H1 (cell line): Measurements from ENCODE around the gene GALNT15. TPM values are rescaled to one million over a fixed set of nuclear protein-coding genes. Genes with fewer than 3 reads are reported as not detected.

ENCODE experiments used
- CREB1 ChIP-seq: IDR thresholded peaks from 2 replicates; pipeline ENCODE4 v1.6.1; 2012; ENCODE audit warnings: inconsistent platforms
- EGR1 ChIP-seq: IDR thresholded peaks from 2 replicates; pipeline ENCODE4 v1.6.1; 2011; ENCODE audit warnings: low read depth, low read length, borderline replicate concordance
- GTF2F1 ChIP-seq: IDR thresholded peaks from 2 replicates; pipeline ENCODE4 v1.6.1; 2012; ENCODE audit warnings: low read depth, low read length, improper control_type of control experiment, borderline replicate concordance
- JUND ChIP-seq: IDR thresholded peaks from 2 replicates; pipeline ENCODE4 v1.6.1; 2011; ENCODE audit warnings: mild to moderate bottlenecking, improper control_type of control experiment, low read length
- polyA plus RNA-seq, 7 experiments: library from polyadenylated mRNA; depleted of rRNA in 3 of 7; stranded (reverse) in 5 of 7; unstranded in 2 of 7; fragments of >200 nt in 5 of 7; fragments of 200-250 nt in 2 of 7; gene quantifications; 1 replicate in 5 of 7; 2 replicates in 1 of 7; 4 replicates in 1 of 7; pipeline versions ENCODE4 v1.2.1 to v1.2.3, GENCODE V29; 2011 to 2013; ENCODE audit warnings: missing spikeins in 2 of 7, mixed read lengths in 2 of 7
- total RNA-seq: library from RNA; stranded (reverse); fragmentation: NEBNext Ultra II Directional; extraction: Animal tissue kit (Norgen Biotek cat#: 25700); gene quantifications from 2 replicates; pipeline ENCODE4 v1.2.1, GENCODE V29; 2021
- TF ChIP-seq, protein P1 (sequence below): IDR thresholded peaks from 2 replicates; pipeline ENCODE4 v1.6.1; 2012; ENCODE audit warnings: inconsistent platforms

Gene GALNT15
- total and polyA plus RNA-seq, 2 of the 8 experiments (the other 6 are each of a cell fraction or from before 2014, with no cell fraction given), result 0.02 TPM; not detected in 1

DNA sequence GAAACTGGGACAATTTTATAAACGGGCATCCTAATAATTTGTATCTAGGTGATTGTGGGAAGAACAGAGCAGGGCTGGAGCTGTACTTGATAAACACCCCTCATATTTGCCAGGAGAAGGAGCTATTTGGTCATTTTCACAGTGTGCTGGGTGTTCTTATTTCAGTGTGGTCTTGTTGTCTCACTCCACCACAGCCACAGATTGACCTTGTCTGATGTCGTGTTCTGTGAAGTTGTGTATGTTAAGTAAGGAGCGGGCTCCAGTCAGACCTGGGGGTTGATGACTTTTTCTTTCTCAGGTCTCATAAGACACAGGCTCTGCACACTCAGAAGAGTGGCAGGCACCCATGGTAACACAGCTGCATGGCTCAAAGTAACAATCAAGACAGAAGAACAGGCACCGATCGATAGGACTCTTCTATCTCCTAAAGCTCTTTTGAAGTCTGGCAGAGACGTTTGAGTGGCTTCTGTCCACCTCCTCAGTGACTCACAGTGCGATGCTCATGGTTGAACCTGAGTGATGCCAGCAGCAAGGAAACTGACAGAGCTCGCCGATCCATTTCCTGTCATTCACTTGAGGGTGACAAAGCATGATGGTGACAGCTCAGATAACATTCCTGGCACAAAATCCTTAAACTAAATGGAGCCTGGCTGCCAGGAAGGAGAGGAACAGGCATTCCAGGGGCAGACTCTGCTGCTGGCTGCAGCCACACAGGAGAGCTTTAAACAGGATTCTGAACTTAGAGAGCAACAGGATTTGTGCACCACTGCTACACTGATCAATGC, 69.4 kb downstream of the GALNT15 start (continued):
- no peak for TF ChIP-seq CREB1
- no peak for TF ChIP-seq JUND
- TF ChIP-seq GTF2F1, result no peak
- no peak for TF ChIP-seq EGR1
- TF ChIP-seq, protein P1, sequence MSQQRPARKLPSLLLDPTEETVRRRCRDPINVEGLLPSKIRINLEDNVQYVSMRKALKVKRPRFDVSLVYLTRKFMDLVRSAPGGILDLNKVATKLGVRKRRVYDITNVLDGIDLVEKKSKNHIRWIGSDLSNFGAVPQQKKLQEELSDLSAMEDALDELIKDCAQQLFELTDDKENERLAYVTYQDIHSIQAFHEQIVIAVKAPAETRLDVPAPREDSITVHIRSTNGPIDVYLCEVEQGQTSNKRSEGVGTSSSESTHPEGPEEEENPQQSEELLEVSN, result no peak
